Sigmoid colon (tissue), 4 donors: ENCODE results near the gene CNOT6.

Source experiments
- CTCF ChIP-seq, 4 experiments: fragments of 450-650 bp in 3 of 4; fragments of 200-600 bp in 1 of 4; IDR thresholded peaks; one replicate each; pipeline ENCODE4 v1.5.1; 2016 to 2019; ENCODE audit warnings: antibody characterized with exemption in 4 of 4, mild to moderate bottlenecking in 3 of 4, moderate library complexity in 2 of 4
- POLR2A ChIP-seq, 2 donors: fragments of 450-650 bp; IDR thresholded peaks; one replicate each; pipeline ENCODE4 v1.6.1; 2016; ENCODE audit warnings: antibody characterized with exemption in 2 of 2, mild to moderate bottlenecking in 2 of 2, moderate library complexity in 2 of 2
- POLR2AphosphoS5 ChIP-seq, 4 donors: sonication (generic); formaldehyde crosslinking; IDR thresholded peaks; one replicate each; pipeline ENCODE4 v1.6.1; 2017; ENCODE audit warnings: antibody characterized with exemption in 4 of 4

- TF ChIP-seq CTCF (IDR thresholded peaks at IDR 0.05) (no peak), POLR2A (IDR thresholded peaks at IDR 0.05) (no peak), POLR2AphosphoS5 (IDR thresholded peaks at IDR 0.05) (no peak)
These were observed 30.8 kb upstream of the CNOT6 start for GRCh38 chr5:180463216-180463900.
